Motor neuron (in vitro differentiated cells): ENCODE measurements around the gene NEUROG3. TPM values are rescaled to one million over a fixed set of nuclear protein-coding genes. Genes with fewer than 3 reads are reported as not detected.

Experiments used
- ATAC-seq, 8 experiments: fragments of 200-7000 bp; cut with Tn5 transposase; replicated peaks in 6 of 8; 2 replicates each; pipeline ENCODE4 v1.8.0; 2021; ENCODE audit warnings: mild to moderate bottlenecking in 8 of 8, moderate library complexity in 8 of 8
- H3K27ac ChIP-seq, 2 donors: fragments of 250-450 bp; sonication (Bioruptor Pico); 2 replicates each; pipeline ENCODE4 v1.9.0; 2021; ENCODE audit warnings: antibody characterized with exemption in 2 of 2, mild to moderate bottlenecking in 2 of 2, moderate library complexity in 1 of 2
- H3K4me1 ChIP-seq, 2 donors: fragments of 250-450 bp; sonication (Bioruptor Pico); replicated peaks in 1 of 2; 2 replicates each; pipeline ENCODE4 v1.6.1; 2021; ENCODE audit warnings: antibody characterized with exemption in 2 of 2, mild to moderate bottlenecking in 2 of 2, moderate library complexity in 1 of 2
- H3K4me3 ChIP-seq, 5 donors: fragments of 250-450 bp; sonication (Bioruptor Pico); 2 replicates each; pipeline ENCODE4 v1.9.0; 2021; ENCODE audit warnings: antibody characterized with exemption in 5 of 5, mild to moderate bottlenecking in 5 of 5, moderate library complexity in 4 of 5
- WGBS, 10 experiments: fragments of 450-650 bp; shearing (Covaris generic); methylation state at CpG; one replicate each; pipeline ENCODE4 v1.0.0; 2022; 5-methylcytosine and 5-hydroxymethylcytosine counted together
- in situ Hi-C, 9 experiments: fragments of 400-800 bp; cut with MboI; loops; one replicate each; pipeline ENCODE4 v1.15.0; 2021; ENCODE audit warnings: low sequenced_read_pairs in 9 of 9, low pct_unique_long_range_greater_than_20kb in 2 of 9; ENCODE audit not compliant: unreplicated experiment in 9 of 9
- total RNA-seq, 8 experiments: library from RNA; unstranded; fragments of 300-600 nt; gene quantifications; 2 replicates each; pipeline versions ENCODE4 v1.2.3 to v1.2.4, GENCODE V29; 2022

The NEUROG3 gene, protein sequence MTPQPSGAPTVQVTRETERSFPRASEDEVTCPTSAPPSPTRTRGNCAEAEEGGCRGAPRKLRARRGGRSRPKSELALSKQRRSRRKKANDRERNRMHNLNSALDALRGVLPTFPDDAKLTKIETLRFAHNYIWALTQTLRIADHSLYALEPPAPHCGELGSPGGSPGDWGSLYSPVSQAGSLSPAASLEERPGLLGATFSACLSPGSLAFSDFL
- 1 to 10 TPM in 1 of 8 experiments, under 1 TPM in 4, not detected in 3; 0.13 to 1.7 (median 0.49) TPM for total RNA-seq

DNA sequence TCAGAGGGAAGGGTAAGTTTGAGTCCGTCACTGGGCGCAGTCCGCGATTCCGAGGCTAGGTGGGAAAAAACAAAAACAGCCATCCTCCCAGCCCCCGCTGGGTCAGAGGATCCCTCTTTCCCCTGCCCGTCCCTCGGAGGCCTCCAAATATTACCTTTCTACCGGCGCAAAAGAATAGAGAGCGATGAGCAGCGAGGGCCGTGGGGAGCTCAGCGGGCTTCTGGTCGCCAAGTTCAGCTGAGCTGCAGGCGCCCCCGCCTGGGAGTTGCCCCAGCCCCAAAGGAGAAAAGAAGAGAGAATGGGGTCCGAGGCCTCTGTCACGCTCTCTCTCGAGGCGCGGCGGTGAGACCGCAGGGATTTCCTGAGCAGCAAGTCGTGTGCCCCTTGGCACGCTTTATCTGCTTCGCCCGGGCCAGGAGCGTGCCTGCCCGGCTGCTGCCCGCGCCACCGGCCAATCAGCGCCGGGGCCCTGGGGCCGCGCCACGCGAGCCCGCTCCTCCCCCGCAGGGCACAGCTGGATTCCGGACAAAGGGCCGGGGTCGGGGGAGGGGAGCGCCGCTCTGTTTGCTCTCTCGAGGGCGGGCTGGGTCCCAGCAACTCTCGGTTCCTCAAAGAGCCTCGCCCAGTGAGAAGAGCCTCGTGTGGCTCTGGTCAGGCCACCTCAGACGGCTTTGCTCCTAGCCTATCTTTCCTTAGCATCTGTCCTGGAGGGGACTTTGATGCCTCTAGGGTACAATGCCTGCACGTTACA is at the start of gene NEUROG3:
NEUROG3 (minus strand) TSS at position 367 of the 751 bp plus-strand sequence. CDS start 379 bp downstream, outside the sequence.
- in situ Hi-C loops: no loop called here
- H3K27ac ChIP-seq: no peak within 1 kb of the TSS
- peak within 1 kb of the TSS; percentile 2 to 34 (median 32) for H3K4me3 ChIP-seq
- 0 to 10% (median 3%) methylated on average over 1 to 15 of the region's 53 CpGs; no CpG with 5 or more reads in 2 of the 10 experiments for WGBS, 10 experiments
- H3K4me1 ChIP-seq: peaks cover 34 to 59% of the 10 kb centered on the region in 2 donors
- peak in 6 of 8 experiments; percentile 27 to 61 (median 46) for ATAC-seq

DNA sequence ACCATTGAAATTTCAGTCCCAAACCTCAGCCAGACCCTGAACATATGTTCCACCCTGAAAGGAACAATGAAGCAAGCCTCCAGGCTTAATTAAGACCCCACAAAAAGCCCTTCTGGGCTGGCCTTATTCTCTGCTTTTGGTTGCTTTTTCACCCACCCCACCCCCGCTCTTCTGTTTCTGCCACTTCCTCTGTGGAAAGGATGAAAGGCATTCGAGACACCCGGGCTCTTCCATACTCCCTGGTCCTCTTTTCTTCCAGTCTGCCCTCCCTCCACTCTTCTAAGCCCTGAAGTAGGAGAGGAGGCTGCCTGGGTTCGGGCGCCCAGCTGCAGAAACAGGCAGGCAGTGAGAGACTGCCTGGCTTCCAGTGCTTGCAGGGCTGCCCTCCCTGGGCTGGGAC is 47.4 kb upstream of the NEUROG3 start:
- Histone ChIP-seq H3K27ac (no peak overlapping the region), H3K4me3 (no peak overlapping the region), H3K4me1 (no peaks in the 10 kb centered on the region)
- in situ Hi-C loops: no loop called here
- no peak for ATAC-seq
- WGBS, 10 experiments: 0 to 64% (median 40%) methylated on average over 1 to 3 of the region's 5 CpGs; no CpG with 5 or more reads in 6 of the 10 experiments

DNA sequence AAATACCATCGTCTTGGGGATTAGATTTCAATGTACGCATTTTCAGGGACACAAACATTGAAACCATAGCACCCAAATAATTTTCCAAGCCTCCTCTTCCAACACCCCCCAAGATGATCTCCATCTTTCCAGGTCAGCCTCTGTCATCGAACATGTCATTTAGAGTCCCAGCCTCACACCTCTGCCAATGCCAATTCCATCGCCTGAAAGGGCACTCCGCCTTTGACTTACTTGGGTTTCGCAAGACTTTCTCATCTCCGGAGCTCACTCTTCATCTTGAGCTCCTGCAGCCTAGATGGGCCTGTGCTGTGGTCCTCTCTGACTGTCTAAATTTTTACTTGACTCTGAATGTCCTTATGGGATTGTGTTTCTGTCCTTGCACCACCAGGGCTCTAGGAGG is 46.4 kb upstream of the NEUROG3 start:
- in situ Hi-C loops: no loop called here
- Histone ChIP-seq H3K4me1 (no peaks in the 10 kb centered on the region), H3K27ac (no peak overlapping the region), H3K4me3 (no peak overlapping the region)
- WGBS, 10 experiments: 14 to 100% (median 89%) methylated on average over 1 to 6 of the region's 7 CpGs; no CpG with 5 or more reads in 4 of the 10 experiments
- no peak for ATAC-seq

DNA sequence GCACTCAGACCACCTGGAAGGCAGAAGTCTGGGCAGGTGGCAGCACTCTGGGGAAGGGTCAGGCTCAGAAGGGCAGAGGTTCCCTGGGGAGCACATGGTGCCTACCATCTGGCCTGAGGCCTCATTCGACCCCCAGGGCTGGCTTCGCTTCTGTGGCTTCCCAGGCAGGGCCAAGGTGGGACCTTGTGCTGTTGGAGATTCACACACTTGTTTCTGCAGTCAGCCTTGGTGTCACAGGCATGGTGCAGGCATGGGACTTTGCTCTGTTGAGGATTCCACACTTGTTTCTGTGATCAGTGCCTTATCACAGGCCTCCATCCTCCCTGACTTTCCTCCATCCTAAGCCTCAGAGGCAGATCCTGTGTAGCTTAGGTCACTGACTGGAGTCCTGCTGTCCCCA is 45.5 kb upstream of the NEUROG3 start:
- Histone ChIP-seq H3K4me1 (no peaks in the 10 kb centered on the region), H3K27ac (no peak overlapping the region), H3K4me3 (no peak overlapping the region)
- 0 to 100% (median 80%) methylated on average over 1 to 2 of the region's 2 CpGs; no CpG with 5 or more reads in 7 of the 10 experiments for WGBS, 10 experiments
- no peak for ATAC-seq
- in situ Hi-C loops: no loop called here

DNA sequence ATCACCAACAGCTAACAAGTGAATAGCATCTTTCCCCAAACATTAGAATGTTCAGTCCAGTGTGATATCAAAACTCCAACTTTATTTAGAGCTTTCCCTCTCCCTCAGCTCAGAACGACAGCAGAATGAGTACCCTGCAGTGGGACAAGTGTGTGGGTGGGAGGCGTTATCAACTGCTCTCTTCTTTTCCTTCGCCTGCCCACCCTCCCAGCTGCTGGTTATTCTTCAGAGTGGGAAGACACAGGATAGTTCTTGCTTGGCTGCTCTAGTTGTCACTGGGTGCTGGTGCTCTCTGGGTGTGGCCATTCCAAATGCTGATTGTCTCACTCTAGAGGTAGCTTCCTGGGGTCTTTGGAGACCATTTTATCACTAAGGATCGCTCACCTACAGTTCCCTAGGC is 43.1 kb upstream of the NEUROG3 start:
- no peaks in the 10 kb centered on the region for H3K4me1 ChIP-seq
- WGBS, 10 experiments: 0 to 100% (median 27%) methylated on average over 1 to 4 of the region's 4 CpGs; no CpG with 5 or more reads in 3 of the 10 experiments
- H3K4me3 ChIP-seq: no peak overlapping the region
- in situ Hi-C loops: no loop called here
- ATAC-seq: no peak
- H3K27ac ChIP-seq: no peak overlapping the region

DNA sequence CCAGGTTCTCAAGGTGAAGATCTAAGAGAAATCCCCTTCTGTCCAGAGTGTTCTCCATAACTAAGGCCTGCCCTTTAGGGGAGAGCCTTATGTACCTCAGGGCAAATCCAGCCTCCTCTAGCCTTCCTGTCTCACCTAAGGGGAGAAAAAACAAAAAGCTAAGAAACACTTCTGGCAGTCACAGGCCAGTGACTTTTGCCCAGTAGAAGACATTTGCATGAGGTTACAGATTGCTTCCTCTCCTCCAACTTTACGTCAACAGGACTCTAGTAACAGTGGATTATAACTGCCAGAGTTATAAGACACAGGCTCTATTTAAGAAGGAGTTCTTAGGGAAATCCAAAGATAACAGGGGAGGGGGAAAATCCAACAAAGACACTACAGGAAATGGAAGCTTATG is 40.9 kb upstream of the NEUROG3 start:
- H3K4me3 ChIP-seq: no peak overlapping the region
- WGBS, 10 experiments: 20 to 89% (median 81%) methylated on average over 1 of the region's 1 CpG; no CpG with 5 or more reads in 4 of the 10 experiments
- in situ Hi-C loops: no loop called here
- H3K27ac ChIP-seq: no peak overlapping the region
- no peak for ATAC-seq
- H3K4me1 ChIP-seq: no peaks in the 10 kb centered on the region

DNA sequence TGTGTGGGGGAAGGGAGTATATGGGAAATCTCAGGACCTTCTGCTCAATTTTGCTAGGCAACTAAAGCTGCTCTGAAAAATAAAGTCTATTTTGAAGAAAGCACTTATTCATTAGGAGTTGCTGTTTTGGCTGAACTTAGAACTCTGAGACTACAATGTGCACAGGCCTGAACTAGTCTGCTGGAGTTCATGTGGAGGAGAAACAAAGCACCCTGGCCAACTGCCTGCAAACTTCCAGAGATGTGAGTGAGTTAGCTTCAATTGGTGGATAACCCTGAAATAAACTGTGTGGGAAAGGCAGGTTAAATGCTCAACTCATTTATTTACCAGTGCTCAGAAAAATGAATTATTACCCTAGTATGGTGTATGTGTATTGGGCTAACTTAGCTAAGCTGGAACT is 39.5 kb upstream of the NEUROG3 start:
- in situ Hi-C loops: no loop called here
- Histone ChIP-seq H3K4me3 (no peak overlapping the region), H3K27ac (no peak overlapping the region), H3K4me1 (no peaks in the 10 kb centered on the region)
- ATAC-seq: no peak

DNA sequence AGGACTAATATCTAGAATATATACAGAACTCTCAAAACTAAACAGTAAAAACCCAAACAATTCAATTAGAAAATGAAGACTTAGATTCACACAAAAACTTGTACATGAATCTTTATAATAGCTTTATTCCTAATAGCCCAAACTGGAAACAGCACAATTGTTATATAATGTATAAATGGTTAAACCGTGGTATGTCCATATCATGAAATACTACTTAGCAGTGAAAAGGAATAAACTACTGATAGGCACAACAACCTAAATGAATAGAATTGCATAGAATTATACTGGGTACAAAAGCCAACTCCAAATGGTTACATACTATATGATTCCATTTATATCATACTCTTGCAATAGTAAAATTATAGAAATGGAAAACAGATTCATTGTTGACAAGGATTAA is 35.9 kb upstream of the NEUROG3 start:
- Histone ChIP-seq H3K27ac (no peak overlapping the region), H3K4me3 (no peak overlapping the region), H3K4me1 (no peaks in the 10 kb centered on the region)
- in situ Hi-C loops: no loop called here
- WGBS, 10 experiments: 0 to 100% (median 55%) methylated on average over 1 of the region's 1 CpG; no CpG with 5 or more reads in 3 of the 10 experiments
- ATAC-seq: no peak

DNA sequence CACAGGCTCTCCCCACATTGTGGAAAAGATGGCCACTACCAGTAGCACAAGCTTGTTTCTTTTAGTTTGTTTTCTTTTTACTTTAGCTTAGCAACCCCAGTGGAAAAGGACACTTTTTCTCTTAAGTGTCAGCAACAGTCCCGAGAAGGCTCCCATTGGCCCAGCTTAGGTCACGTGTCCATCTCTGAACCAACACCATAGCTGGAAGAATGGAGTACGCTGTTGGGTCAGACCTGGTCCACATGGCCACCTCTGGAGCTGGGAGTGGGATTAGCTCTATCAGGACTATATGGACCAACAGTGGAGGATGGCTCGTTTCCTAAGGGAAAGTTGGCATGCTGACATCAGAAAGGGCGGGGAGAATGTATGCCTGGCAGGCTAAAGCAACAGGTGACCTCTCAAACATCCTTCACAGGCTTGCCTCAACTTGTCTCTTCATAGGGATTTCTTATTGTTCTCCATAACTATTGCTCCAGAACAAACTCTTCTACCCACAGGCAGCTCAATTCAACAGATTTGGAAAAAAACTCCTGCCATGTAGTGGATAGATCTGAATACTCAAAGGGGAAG is 27.6 kb upstream of the NEUROG3 start:
- in situ Hi-C loops: no loop called here
- H3K4me1 ChIP-seq: no peaks in the 10 kb centered on the region
- 0 to 93% (median 74%) methylated on average over 1 to 4 of the region's 5 CpGs; no CpG with 5 or more reads in 2 of the 10 experiments for WGBS, 10 experiments
- H3K4me3 ChIP-seq: no peak overlapping the region
- H3K27ac ChIP-seq: no peak overlapping the region
- ATAC-seq: no peak

DNA sequence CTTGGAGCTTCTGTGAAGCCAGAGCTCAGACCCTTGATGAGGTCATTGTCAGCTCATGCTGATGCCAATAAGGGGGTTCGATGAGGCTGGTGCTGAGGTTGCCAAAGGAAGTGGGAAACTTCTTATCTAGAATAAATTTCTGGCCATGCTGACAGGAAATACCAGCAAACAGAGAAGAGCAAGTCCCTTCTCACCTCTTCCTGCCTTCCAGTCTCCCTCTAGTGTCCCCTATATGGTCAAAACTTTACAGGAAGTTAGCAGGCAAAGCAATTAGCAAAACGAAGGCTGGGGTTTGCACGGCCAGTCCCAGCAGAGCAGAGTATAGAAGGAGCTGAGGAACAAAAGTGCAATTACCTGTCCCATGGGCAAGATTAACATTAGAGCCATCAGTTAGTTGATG is 15.1 kb upstream of the NEUROG3 start:
- no peak for ATAC-seq
- H3K4me1 ChIP-seq: no peaks in the 10 kb centered on the region
- 0 to 56% (median 35%) methylated on average over 1 to 3 of the region's 3 CpGs; no CpG with 5 or more reads in 2 of the 10 experiments for WGBS, 10 experiments
- no peak overlapping the region for H3K27ac ChIP-seq
- no peak overlapping the region for H3K4me3 ChIP-seq
- in situ Hi-C loops: no loop called here

DNA sequence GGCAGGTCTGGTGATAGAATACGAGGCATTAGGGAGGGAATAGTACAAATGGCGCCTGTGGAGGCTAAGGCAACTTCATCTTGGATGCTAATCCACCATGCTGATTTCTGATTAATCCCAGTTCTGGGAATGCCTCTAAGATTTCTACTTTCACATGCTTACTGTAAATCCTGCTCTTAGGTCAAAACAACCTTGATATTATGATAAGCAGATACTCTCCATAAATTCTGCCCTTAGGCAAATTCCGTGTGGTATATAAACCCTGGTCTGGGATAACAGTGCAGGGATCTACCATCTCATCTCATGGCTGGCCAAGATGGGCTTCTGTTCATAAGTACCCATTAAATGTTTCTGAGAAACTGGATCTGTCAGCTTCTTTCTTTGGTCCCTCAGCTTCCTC is 11.4 kb upstream of the NEUROG3 start:
- Histone ChIP-seq H3K4me3 (no peak overlapping the region), H3K27ac (no peak overlapping the region), H3K4me1 (no peaks in the 10 kb centered on the region)
- in situ Hi-C loops: no loop called here
- peak in 1 of 8 experiments; percentile 69 for ATAC-seq
- WGBS, 10 experiments: 42 to 100% (median 72%) methylated on average over 1 to 3 of the region's 3 CpGs; no CpG with 5 or more reads in 4 of the 10 experiments

DNA sequence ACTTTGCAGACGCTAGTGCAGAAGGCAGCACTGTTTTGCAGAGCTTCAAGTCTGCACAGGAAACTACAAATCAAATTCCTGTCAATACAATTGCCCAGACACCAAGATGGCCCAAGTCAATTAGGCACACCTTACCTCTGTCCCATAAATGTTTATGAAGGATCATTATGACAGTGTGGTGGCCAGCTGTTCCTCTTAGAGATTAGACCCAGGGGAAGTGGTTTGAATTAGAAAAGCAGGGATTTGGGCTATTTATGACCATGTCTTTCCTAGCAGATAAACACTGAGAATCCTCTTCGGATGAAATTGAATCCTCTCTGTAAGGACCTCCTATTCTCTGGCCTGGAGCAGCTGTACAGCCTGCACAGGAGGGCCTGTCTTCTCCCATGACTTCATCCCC is 9.9 kb upstream of the NEUROG3 start:
- ATAC-seq: peak in 1 of 8 experiments; percentile 29
- H3K4me1 ChIP-seq: no peaks in the 10 kb centered on the region
- in situ Hi-C loops: no loop called here
- no peak overlapping the region for H3K4me3 ChIP-seq
- H3K27ac ChIP-seq: no peak overlapping the region
- 0 to 100% (median 57%) methylated on average over 1 of the region's 2 CpGs; no CpG with 5 or more reads in 5 of the 10 experiments for WGBS, 10 experiments

DNA sequence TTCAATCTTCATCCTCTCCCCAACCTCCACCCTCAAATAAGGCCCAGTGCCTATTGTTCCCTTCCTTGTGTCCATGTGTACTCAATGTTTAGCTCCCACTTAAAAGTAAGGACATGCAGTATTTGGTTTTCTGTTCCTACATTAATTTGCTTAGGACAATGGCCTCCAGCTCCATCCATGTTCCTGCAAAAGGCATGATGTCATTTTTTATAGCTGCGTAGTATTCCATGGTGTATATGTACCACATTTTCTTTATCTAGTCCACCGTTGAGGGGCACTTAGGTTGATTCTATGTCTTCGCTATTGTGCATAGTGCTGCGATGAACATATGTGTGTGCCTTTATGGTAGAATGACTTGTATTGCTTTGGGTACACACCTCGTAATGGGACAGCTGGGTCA is 7.2 kb upstream of the NEUROG3 start:
- H3K4me3 ChIP-seq: no peak overlapping the region
- no peak overlapping the region for H3K27ac ChIP-seq
- H3K4me1 ChIP-seq: peaks cover 7 to 8% of the 10 kb centered on the region in 2 donors
- no peak for ATAC-seq
- 0 to 100% (median 61%) methylated on average over 1 to 5 of the region's 5 CpGs; no CpG with 5 or more reads in 1 of the 10 experiments for WGBS, 10 experiments
- in situ Hi-C loops: no loop called here
